HepG2 (cell line): ENCODE results near the gene COMP. TPM values are rescaled to one million over a fixed set of nuclear protein-coding genes. Genes with fewer than 3 reads are reported as not detected.

Experiments
- ELF4 ChIP-seq: sonication (generic); formaldehyde crosslinking; IDR thresholded peaks from 2 replicates; pipeline ENCODE4 v1.5.0; 2020; ENCODE audit warnings: missing genetic modification reagents, mild to moderate bottlenecking, moderate library complexity, borderline replicate concordance
- MAFK ChIP-seq, 2 experiments: IDR thresholded peaks in 1 of 2; conservative IDR thresholded peaks in 1 of 2; 2 replicates each; pipeline ENCODE4 v1.6.1; 2011; ENCODE audit warnings: improper control_type of control experiment in 2 of 2, low read length in 2 of 2
- MTA1 ChIP-seq: sonication (generic); formaldehyde crosslinking; IDR thresholded peaks from 2 replicates; pipeline ENCODE4 v1.4.0; 2020; ENCODE audit warnings: missing genetic modification reagents, mild to moderate bottlenecking, borderline replicate concordance
- PHF20 ChIP-seq: sonication (generic); formaldehyde crosslinking; IDR thresholded peaks from 2 replicates; pipeline ENCODE4 v1.5.0; 2020; ENCODE audit warnings: mild to moderate bottlenecking, missing genetic modification reagents
- PLRG1 ChIP-seq: fragments of 450-650 bp; conservative IDR thresholded peaks from 2 replicates; pipeline ENCODE4 v1.6.1; 2016
- SSRP1 ChIP-seq: IDR thresholded peaks from 2 replicates; pipeline ENCODE4 v1.6.1; 2016; ENCODE audit warnings: control low read depth
- ZNF17 ChIP-seq: sonication (generic); formaldehyde crosslinking; IDR thresholded peaks from 2 replicates; pipeline ENCODE4 v1.5.0; 2020; ENCODE audit warnings: mild to moderate bottlenecking, missing genetic modification reagents
- ZNF3 ChIP-seq: IDR thresholded peaks from 2 replicates; pipeline ENCODE4 v1.7.0; 2017; ENCODE audit warnings: inconsistent platforms
- ZNF703 ChIP-seq: sonication (generic); formaldehyde crosslinking; IDR thresholded peaks from 2 replicates; pipeline ENCODE4 v1.5.1; 2020; ENCODE audit warnings: missing genetic modification reagents, mild to moderate bottlenecking, moderate library complexity, borderline replicate concordance
- ZNF768 ChIP-seq: sonication (generic); formaldehyde crosslinking; IDR thresholded peaks from 2 replicates; pipeline ENCODE4 v1.4.0; 2020; ENCODE audit warnings: missing genetic modification reagents
- ZNF816 ChIP-seq: sonication (generic); formaldehyde crosslinking; IDR thresholded peaks from 2 replicates; pipeline ENCODE4 v1.8.0; 2022; ENCODE audit warnings: missing genetic modification reagents, mild to moderate bottlenecking, borderline replicate concordance
- ZZZ3 ChIP-seq: sonication (generic); formaldehyde crosslinking; IDR thresholded peaks from 2 replicates; pipeline ENCODE4 v1.4.0; 2020; ENCODE audit warnings: missing genetic modification reagents, mild to moderate bottlenecking, borderline replicate concordance
- polyA plus RNA-seq, 8 experiments: library from polyadenylated mRNA; depleted of rRNA in 3 of 8; stranded (reverse) in 7 of 8; unstranded in 1 of 8; fragments of >200 nt; fragmentation: Illumina TruSeq in 4 of 8; extraction: Trizol in 4 of 8; gene quantifications; 2 replicates each; pipeline versions ENCODE4 v1.2.1 to v1.2.3, GENCODE V29; 2011 to 2016; ENCODE audit warnings: low read depth in 4 of 8, missing spikeins in 1 of 8, mixed read lengths in 1 of 8; ENCODE audit not compliant: insufficient read depth in 1 of 8
- total RNA-seq, 5 experiments: library from RNA; depleted of rRNA; stranded (reverse); fragments of >200 nt; fragmentation: Illumina TruSeq; extraction: Trizol; gene quantifications; 2 replicates each; pipeline ENCODE4 v1.2.3, GENCODE V29; 2016; ENCODE audit warnings: low read depth in 1 of 5
- TF ChIP-seq, protein P1 (sequence below): sonication (generic); formaldehyde crosslinking; IDR thresholded peaks from 2 replicates; pipeline ENCODE4 v1.5.0; 2020; ENCODE audit warnings: mild to moderate bottlenecking, missing genetic modification reagents
- TF ChIP-seq, protein P2 (sequence below): sonication (generic); formaldehyde crosslinking; IDR thresholded peaks from 2 replicates; pipeline ENCODE4 v1.4.0; 2020; ENCODE audit warnings: mild to moderate bottlenecking, low read depth, missing genetic modification reagents
- TF ChIP-seq, protein P3 (sequence below): sonication (generic); formaldehyde crosslinking; IDR thresholded peaks from 2 replicates; pipeline ENCODE4 v1.4.0; 2020; ENCODE audit warnings: missing genetic modification reagents
- TF ChIP-seq, protein P4 (sequence below): sonication (generic); formaldehyde crosslinking; IDR thresholded peaks from 2 replicates; pipeline ENCODE4 v1.5.1; 2020; ENCODE audit warnings: missing genetic modification reagents, mild to moderate bottlenecking, borderline replicate concordance
- TF ChIP-seq, protein P5 (sequence below): sonication (generic); formaldehyde crosslinking; IDR thresholded peaks from 2 replicates; pipeline ENCODE4 v1.5.0; 2020; ENCODE audit warnings: missing genetic modification reagents

COMP gene
- total and polyA plus RNA-seq, 2 of the 13 experiments (the other 11 are each of a cell fraction or from before 2014, with no cell fraction given) = 0.04 to 0.13 TPM

DNA sequence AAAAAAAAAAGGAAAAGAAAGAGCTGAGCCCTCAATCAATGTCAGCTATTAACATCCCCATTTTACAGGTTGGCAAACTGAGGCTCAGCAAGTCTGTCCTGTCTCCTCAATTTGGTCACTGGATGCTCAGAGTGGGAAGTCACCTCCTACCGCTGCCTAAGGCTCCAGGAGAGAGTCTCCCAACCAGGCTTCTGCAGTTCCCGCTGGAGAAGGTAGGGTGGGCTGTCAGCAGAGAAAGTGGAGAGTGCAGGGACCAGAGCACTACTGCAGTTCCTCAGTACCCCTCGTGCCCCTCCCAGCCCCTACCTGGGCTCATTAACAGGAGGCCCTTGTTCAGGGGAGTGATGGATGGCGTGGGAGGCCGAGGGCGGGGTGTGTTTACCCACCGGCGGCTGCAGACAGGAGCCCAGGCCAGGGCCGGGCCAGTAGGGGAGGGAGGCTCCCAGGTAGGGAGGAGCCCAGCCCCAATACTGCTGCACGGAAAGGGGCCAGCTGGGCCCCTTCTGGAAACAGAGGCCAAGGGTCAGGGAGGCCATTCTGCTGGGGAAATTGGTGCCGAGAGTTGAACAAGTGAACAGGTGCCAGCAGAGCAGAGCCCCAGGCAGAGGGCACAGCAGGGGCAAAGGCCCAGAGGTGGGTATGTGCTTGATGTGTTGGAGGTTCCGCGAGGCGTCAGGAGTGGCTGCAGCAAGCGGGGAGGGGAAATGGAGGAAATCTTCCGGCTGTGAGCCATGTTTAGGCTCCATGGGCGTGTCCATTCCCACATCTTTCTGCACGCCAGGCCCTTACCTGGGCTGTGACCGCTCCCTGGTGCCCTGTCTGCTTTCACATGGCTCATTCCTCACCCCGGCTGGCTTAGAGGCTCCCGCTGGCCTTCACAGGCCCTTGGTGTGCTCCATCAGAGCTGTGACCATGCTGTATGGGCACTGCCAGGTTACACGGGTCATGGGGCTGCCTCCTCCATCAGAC, 7.6 kb upstream of the COMP start (continued):
- TF ChIP-seq MAFK (conservative IDR thresholded peaks at IDR 0.05 in 1 of 2, IDR thresholded peaks at IDR 0.05 in 1 of 2; ENCODE audit: low read length in 2 of 2) = no peak
- no peak for TF ChIP-seq PLRG1
- TF ChIP-seq MTA1 (CRISPR knock-in tag) = peak; percentile 42; the same call in 1 of the 2 replicates
- TF ChIP-seq ZNF768 = no peak
- TF ChIP-seq ZNF3 (CRISPR knock-in tag) = no peak
- TF ChIP-seq ZNF816 (CRISPR knock-in tag) = no peak
- TF ChIP-seq, protein P1, sequence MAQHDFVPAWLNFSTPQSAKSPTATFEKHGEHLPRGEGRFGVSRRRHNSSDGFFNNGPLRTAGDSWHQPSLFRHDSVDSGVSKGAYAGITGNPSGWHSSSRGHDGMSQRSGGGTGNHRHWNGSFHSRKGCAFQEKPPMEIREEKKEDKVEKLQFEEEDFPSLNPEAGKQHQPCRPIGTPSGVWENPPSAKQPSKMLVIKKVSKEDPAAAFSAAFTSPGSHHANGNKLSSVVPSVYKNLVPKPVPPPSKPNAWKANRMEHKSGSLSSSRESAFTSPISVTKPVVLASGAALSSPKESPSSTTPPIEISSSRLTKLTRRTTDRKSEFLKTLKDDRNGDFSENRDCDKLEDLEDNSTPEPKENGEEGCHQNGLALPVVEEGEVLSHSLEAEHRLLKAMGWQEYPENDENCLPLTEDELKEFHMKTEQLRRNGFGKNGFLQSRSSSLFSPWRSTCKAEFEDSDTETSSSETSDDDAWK (CRISPR knock-in tag) = no peak
- TF ChIP-seq, protein P2, sequence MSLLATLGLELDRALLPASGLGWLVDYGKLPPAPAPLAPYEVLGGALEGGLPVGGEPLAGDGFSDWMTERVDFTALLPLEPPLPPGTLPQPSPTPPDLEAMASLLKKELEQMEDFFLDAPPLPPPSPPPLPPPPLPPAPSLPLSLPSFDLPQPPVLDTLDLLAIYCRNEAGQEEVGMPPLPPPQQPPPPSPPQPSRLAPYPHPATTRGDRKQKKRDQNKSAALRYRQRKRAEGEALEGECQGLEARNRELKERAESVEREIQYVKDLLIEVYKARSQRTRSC = no peak
- TF ChIP-seq ELF4 (CRISPR knock-in tag) = no peak
- no peak for TF ChIP-seq ZZZ3 (CRISPR knock-in tag)
- TF ChIP-seq, protein P3, sequence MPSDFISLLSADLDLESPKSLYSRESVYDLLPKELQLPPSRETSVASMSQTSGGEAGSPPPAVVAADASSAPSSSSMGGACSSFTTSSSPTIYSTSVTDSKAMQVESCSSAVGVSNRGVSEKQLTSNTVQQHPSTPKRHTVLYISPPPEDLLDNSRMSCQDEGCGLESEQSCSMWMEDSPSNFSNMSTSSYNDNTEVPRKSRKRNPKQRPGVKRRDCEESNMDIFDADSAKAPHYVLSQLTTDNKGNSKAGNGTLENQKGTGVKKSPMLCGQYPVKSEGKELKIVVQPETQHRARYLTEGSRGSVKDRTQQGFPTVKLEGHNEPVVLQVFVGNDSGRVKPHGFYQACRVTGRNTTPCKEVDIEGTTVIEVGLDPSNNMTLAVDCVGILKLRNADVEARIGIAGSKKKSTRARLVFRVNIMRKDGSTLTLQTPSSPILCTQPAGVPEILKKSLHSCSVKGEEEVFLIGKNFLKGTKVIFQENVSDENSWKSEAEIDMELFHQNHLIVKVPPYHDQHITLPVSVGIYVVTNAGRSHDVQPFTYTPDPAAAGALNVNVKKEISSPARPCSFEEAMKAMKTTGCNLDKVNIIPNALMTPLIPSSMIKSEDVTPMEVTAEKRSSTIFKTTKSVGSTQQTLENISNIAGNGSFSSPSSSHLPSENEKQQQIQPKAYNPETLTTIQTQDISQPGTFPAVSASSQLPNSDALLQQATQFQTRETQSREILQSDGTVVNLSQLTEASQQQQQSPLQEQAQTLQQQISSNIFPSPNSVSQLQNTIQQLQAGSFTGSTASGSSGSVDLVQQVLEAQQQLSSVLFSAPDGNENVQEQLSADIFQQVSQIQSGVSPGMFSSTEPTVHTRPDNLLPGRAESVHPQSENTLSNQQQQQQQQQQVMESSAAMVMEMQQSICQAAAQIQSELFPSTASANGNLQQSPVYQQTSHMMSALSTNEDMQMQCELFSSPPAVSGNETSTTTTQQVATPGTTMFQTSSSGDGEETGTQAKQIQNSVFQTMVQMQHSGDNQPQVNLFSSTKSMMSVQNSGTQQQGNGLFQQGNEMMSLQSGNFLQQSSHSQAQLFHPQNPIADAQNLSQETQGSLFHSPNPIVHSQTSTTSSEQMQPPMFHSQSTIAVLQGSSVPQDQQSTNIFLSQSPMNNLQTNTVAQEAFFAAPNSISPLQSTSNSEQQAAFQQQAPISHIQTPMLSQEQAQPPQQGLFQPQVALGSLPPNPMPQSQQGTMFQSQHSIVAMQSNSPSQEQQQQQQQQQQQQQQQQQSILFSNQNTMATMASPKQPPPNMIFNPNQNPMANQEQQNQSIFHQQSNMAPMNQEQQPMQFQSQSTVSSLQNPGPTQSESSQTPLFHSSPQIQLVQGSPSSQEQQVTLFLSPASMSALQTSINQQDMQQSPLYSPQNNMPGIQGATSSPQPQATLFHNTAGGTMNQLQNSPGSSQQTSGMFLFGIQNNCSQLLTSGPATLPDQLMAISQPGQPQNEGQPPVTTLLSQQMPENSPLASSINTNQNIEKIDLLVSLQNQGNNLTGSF = no peak
- TF ChIP-seq ZNF703 (CRISPR knock-in tag) = no peak
- TF ChIP-seq SSRP1 (CRISPR knock-in tag) = no peak
- TF ChIP-seq, protein P4, sequence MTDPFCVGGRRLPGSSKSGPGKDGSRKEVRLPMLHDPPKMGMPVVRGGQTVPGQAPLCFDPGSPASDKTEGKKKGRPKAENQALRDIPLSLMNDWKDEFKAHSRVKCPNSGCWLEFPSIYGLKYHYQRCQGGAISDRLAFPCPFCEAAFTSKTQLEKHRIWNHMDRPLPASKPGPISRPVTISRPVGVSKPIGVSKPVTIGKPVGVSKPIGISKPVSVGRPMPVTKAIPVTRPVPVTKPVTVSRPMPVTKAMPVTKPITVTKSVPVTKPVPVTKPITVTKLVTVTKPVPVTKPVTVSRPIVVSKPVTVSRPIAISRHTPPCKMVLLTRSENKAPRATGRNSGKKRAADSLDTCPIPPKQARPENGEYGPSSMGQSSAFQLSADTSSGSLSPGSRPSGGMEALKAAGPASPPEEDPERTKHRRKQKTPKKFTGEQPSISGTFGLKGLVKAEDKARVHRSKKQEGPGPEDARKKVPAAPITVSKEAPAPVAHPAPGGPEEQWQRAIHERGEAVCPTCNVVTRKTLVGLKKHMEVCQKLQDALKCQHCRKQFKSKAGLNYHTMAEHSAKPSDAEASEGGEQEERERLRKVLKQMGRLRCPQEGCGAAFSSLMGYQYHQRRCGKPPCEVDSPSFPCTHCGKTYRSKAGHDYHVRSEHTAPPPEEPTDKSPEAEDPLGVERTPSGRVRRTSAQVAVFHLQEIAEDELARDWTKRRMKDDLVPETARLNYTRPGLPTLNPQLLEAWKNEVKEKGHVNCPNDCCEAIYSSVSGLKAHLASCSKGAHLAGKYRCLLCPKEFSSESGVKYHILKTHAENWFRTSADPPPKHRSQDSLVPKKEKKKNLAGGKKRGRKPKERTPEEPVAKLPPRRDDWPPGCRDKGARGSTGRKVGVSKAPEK = no peak
- no peak for TF ChIP-seq ZNF17
- no peak for TF ChIP-seq PHF20
- TF ChIP-seq, protein P5, sequence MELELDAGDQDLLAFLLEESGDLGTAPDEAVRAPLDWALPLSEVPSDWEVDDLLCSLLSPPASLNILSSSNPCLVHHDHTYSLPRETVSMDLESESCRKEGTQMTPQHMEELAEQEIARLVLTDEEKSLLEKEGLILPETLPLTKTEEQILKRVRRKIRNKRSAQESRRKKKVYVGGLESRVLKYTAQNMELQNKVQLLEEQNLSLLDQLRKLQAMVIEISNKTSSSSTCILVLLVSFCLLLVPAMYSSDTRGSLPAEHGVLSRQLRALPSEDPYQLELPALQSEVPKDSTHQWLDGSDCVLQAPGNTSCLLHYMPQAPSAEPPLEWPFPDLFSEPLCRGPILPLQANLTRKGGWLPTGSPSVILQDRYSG = no peak
